ENCODE data around the gene GPHB5. TPM values are rescaled to one million over a fixed set of nuclear protein-coding genes. Genes with fewer than 3 reads are reported as not detected.

The GPHB5 gene
- total RNA-seq, 1 donor from 2014 or later = not detected

Other genes with a start within 250 kb of the GPHB5 start
- gene RHOJ, start 114.5 kb downstream of the GPHB5 start, total RNA-seq = 58.0 and 78.2 TPM in 2 replicates
- 8.1 and 8.9 TPM in 2 replicates for gene PPP2R5E, start 224.4 kb upstream of the GPHB5 start, total RNA-seq

All from lung microvascular endothelial cell (primary cell).